Measurements from ENCODE around the gene RNF40.

DNA sequence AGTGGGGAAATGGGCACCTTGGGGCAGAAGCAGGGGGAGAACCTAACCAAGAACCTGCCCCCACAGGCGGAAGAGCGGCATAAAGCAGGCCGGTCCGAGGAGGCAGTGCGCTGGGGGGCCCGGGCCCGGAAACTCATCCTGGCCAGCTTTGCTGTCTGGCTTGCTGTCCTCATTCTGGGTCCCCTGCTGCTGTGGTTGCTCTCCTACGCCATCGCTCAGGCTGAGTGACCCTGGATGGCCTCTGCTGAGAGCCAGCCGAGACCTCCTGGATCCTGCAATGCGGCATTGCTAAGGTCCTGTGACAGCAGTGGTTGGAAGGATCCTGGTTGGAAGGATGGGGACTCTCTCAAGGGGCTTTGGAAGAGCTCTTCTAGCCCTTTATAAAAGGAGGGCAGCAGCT is 18.4 kb upstream of the RNF40 start:
- TF ChIP-seq, protein P1, sequence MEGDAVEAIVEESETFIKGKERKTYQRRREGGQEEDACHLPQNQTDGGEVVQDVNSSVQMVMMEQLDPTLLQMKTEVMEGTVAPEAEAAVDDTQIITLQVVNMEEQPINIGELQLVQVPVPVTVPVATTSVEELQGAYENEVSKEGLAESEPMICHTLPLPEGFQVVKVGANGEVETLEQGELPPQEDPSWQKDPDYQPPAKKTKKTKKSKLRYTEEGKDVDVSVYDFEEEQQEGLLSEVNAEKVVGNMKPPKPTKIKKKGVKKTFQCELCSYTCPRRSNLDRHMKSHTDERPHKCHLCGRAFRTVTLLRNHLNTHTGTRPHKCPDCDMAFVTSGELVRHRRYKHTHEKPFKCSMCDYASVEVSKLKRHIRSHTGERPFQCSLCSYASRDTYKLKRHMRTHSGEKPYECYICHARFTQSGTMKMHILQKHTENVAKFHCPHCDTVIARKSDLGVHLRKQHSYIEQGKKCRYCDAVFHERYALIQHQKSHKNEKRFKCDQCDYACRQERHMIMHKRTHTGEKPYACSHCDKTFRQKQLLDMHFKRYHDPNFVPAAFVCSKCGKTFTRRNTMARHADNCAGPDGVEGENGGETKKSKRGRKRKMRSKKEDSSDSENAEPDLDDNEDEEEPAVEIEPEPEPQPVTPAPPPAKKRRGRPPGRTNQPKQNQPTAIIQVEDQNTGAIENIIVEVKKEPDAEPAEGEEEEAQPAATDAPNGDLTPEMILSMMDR (conservative IDR thresholded peaks at IDR 0.05 in 1 of 2, IDR thresholded peaks at IDR 0.05 in 1 of 2; ENCODE audit: low read depth in 1 of 2, low read length in 2 of 2), result no peak
- TF ChIP-seq EZH2 (IDR thresholded peaks at IDR 0.05; ENCODE audit: low read length, missing control alignments), result no peak
